H1 (cell line): ENCODE results near the gene GRIPAP1. TPM values are rescaled to one million over a fixed set of nuclear protein-coding genes. Genes with fewer than 3 reads are reported as not detected.

Experiments used
- CTCF ChIA-PET: fragments of 300-600 bp; sonication (Branson Sonifier 250); formaldehyde crosslinking; loops from one replicate; lab custom pipeline; 2021; ENCODE audit not compliant: partially characterized antibody; lab: Charles Lee
- POLR2A ChIA-PET: fragments of 300-600 bp; sonication (Branson Sonifier 250); formaldehyde crosslinking; loops from one replicate; lab custom pipeline; 2021; ENCODE audit warnings: inconsistent platforms; ENCODE audit not compliant: partially characterized antibody; lab: Charles Lee
- DNase-seq, 2 experiments: peaks; one replicate each; pipeline versions ENCODE4 v3.0.0 to v3.0.0-alpha.2; 2010 to 2022; ENCODE audit warnings: low spot score in 2 of 2, low read depth in 1 of 2, mixed read lengths in 1 of 2
- FAIRE-seq: peaks from 2 replicates; lab custom pipeline; 2011; peaks lifted over from hg19 to GRCh38; lab: Jason Lieb, UNC
- H2AFZ ChIP-seq: 2 replicates; pipeline ENCODE4 v1.8.1; 2012; ENCODE audit warnings: low read length, inconsistent platforms
- H2AK5ac ChIP-seq: 2 replicates; pipeline ENCODE4 v1.6.1; 2013; ENCODE audit warnings: low read depth, low read length
- H2BK120ac ChIP-seq: replicated peaks from 2 replicates; pipeline ENCODE3; 2013; ENCODE audit warnings: low read depth, low read length, inconsistent platforms
- H2BK12ac ChIP-seq: 2 replicates; pipeline ENCODE4 v1.6.1; 2013; ENCODE audit warnings: low read depth, low read length
- H2BK15ac ChIP-seq: 2 replicates; pipeline ENCODE4 v1.6.1; 2013; ENCODE audit warnings: low read length
- H2BK20ac ChIP-seq: 2 replicates; pipeline ENCODE4 v1.6.1; 2013; ENCODE audit warnings: low read length
- H2BK5ac ChIP-seq: 2 replicates; pipeline ENCODE4 v1.6.1; 2013; ENCODE audit warnings: low read depth, low read length
- H3K14ac ChIP-seq: 2 replicates; pipeline ENCODE4 v1.6.1; 2013; ENCODE audit warnings: inconsistent platforms; ENCODE audit not compliant: insufficient read length
- H3K18ac ChIP-seq: 2 replicates; pipeline ENCODE4 v1.6.1; 2013; ENCODE audit warnings: low read length; ENCODE audit errors: extremely low read depth
- H3K23ac ChIP-seq: 2 replicates; pipeline ENCODE4 v1.6.1; 2013; ENCODE audit warnings: inconsistent platforms; ENCODE audit not compliant: insufficient read length
- H3K23me2 ChIP-seq: 2 replicates; pipeline ENCODE4 v1.6.1; 2013; ENCODE audit warnings: low read depth, low read length
- H3K27ac ChIP-seq: 2 replicates; pipeline ENCODE4 v1.6.1; 2011; ENCODE audit warnings: low read depth, low read length, inconsistent platforms
- H3K27me3 ChIP-seq, 4 experiments: replicated peaks in 1 of 4; 1 replicate in 1 of 4; 2 replicates in 3 of 4; pipeline versions ENCODE4 v1.6.1 to v1.8.1; 2011 to 2013; ENCODE audit warnings: low read length in 3 of 4, mild to moderate bottlenecking in 3 of 4, inconsistent platforms in 2 of 4, mixed read lengths in 2 of 4, moderate library complexity in 1 of 4; ENCODE audit not compliant: control insufficient read depth in 3 of 4, insufficient read depth in 3 of 4; ENCODE audit errors: extremely low read depth in 1 of 4
- H3K36me3 ChIP-seq, 4 experiments: 2 replicates each; pipeline versions ENCODE4 v1.6.1 to v1.8.1; 2011 to 2013; ENCODE audit warnings: mild to moderate bottlenecking in 4 of 4, low read length in 3 of 4, moderate library complexity in 2 of 4, control low read depth in 1 of 4, inconsistent platforms in 1 of 4; ENCODE audit not compliant: insufficient read depth in 4 of 4, control insufficient read depth in 2 of 4
- H3K4ac ChIP-seq: replicated peaks from 2 replicates; pipeline ENCODE3; 2013; ENCODE audit warnings: low read length, low read depth, mixed read lengths, inconsistent platforms; ENCODE audit not compliant: insufficient read length
- H3K4me1 ChIP-seq, 4 experiments: replicated peaks in 1 of 4; 1 replicate in 1 of 4; 2 replicates in 3 of 4; pipeline versions ENCODE4 v1.6.1 to v1.8.1; 2011 to 2013; ENCODE audit warnings: low read length in 3 of 4, inconsistent platforms in 2 of 4, mixed read lengths in 1 of 4; ENCODE audit not compliant: insufficient read depth in 4 of 4, control insufficient read depth in 3 of 4
- H3K4me2 ChIP-seq, 2 experiments: 2 replicates each; pipeline versions ENCODE4 v1.6.1 to v1.8.1; 2011 to 2013; ENCODE audit warnings: low read depth in 2 of 2, low read length in 2 of 2, control low read depth in 1 of 2, inconsistent platforms in 1 of 2, mild to moderate bottlenecking in 1 of 2; ENCODE audit not compliant: insufficient read depth in 1 of 2
- H3K4me3 ChIP-seq, 4 experiments: fragments of 200-600, 300-600 bp in 1 of 4; sonication (generic), shearing (Covaris generic), sonication (Bioruptor Twin) in 1 of 4; 2 replicates each; pipeline versions ENCODE4 v1.5.1 to v1.8.1; 2011 to 2016; ENCODE audit warnings: low read length in 4 of 4, low read depth in 3 of 4, control low read depth in 2 of 4, inconsistent platforms in 2 of 4, mild to moderate bottlenecking in 2 of 4, mixed read lengths in 1 of 4, moderate library complexity in 1 of 4; ENCODE audit not compliant: insufficient read depth in 2 of 4; ENCODE audit errors: extremely low read depth in 1 of 4
- H3K56ac ChIP-seq: replicated peaks from 2 replicates; pipeline ENCODE3; 2013; ENCODE audit warnings: low read depth, mild to moderate bottlenecking, mixed read lengths, low read length, inconsistent platforms; ENCODE audit not compliant: insufficient read length
- H3K79me1 ChIP-seq: 2 replicates; pipeline ENCODE4 v1.6.1; 2013; ENCODE audit warnings: low read depth, low read length, control low read depth
- H3K79me2 ChIP-seq, 2 experiments: 2 replicates each; pipeline versions ENCODE4 v1.6.1 to v1.8.1; 2012 to 2013; ENCODE audit warnings: low read length in 2 of 2, mild to moderate bottlenecking in 2 of 2, inconsistent platforms in 1 of 2; ENCODE audit not compliant: insufficient read depth in 2 of 2, control insufficient read depth in 1 of 2
- H3K9ac ChIP-seq, 4 experiments: replicated peaks in 1 of 4; 1 replicate in 1 of 4; 2 replicates in 3 of 4; pipeline versions ENCODE4 v1.6.1 to v1.8.1; 2011 to 2013; ENCODE audit warnings: low read depth in 3 of 4, low read length in 3 of 4, control low read depth in 2 of 4, mild to moderate bottlenecking in 2 of 4, moderate library complexity in 2 of 4, inconsistent platforms in 1 of 4; ENCODE audit errors: extremely low read depth in 1 of 4
- H3K9me3 ChIP-seq, 2 experiments: 2 replicates each; pipeline versions ENCODE4 v1.6.1 to v1.8.1; 2012 to 2013; ENCODE audit warnings: mild to moderate bottlenecking in 2 of 2, moderate library complexity in 2 of 2, control low read depth in 1 of 2, inconsistent platforms in 1 of 2, low read depth in 1 of 2, low read length in 1 of 2, mixed read lengths in 1 of 2; ENCODE audit not compliant: insufficient read depth in 2 of 2
- H4K20me1 ChIP-seq, 2 experiments: replicated peaks in 1 of 2; 2 replicates each; pipeline versions ENCODE3 to v1.8.1; 2011 to 2013; ENCODE audit warnings: inconsistent platforms in 2 of 2, low read length in 2 of 2, mild to moderate bottlenecking in 1 of 2; ENCODE audit not compliant: insufficient read depth in 2 of 2, control insufficient read depth in 1 of 2
- H4K5ac ChIP-seq: 2 replicates; pipeline ENCODE4 v1.6.1; 2013; ENCODE audit warnings: low read length, low read depth, mixed read lengths, inconsistent platforms; ENCODE audit not compliant: insufficient read length
- H4K8ac ChIP-seq: 2 replicates; pipeline ENCODE4 v1.8.0; 2013; ENCODE audit warnings: mild to moderate bottlenecking, moderate library complexity, low read length, inconsistent platforms; ENCODE audit not compliant: insufficient read depth; ENCODE audit errors: extremely low read depth
- H4K91ac ChIP-seq: replicated peaks from 2 replicates; pipeline ENCODE3; 2013; ENCODE audit warnings: low read length, mixed read lengths, inconsistent platforms; ENCODE audit not compliant: insufficient read length
- PHF8 ChIP-seq: fragments of 200-600 bp; sonication (generic); conservative IDR thresholded peaks from 2 replicates; pipeline ENCODE4 v1.7.1; 2012; ENCODE audit warnings: low read depth, mild to moderate bottlenecking, inconsistent platforms, low read length, moderate library complexity
- SP2 ChIP-seq: IDR thresholded peaks from 2 replicates; pipeline ENCODE4 v1.6.1; 2012; ENCODE audit warnings: mild to moderate bottlenecking, low read length, inconsistent platforms
- TAF1 ChIP-seq: IDR thresholded peaks from 2 replicates; pipeline ENCODE4 v1.6.1; 2011; ENCODE audit warnings: mild to moderate bottlenecking, low read depth, low read length
- WGBS, 2 experiments: shearing (Covaris generic) in 1 of 2; methylation state at CpG; one replicate each; pipeline versions ENCODE4 v1.1.6 to v1.1.7; 2013 to 2015; ENCODE audit warnings: low lambda C conversion rate in 2 of 2, mixed read lengths in 2 of 2, inconsistent platforms in 1 of 2, low coverage in 1 of 2, missing lambda C conversion rate in 1 of 2; ENCODE audit not compliant: insufficient replicate concordance in 2 of 2, insufficient coverage in 1 of 2, insufficient read length in 1 of 2; ENCODE audit errors: extremely low coverage in 1 of 2, missing lambda C conversion rate in 1 of 2; 5-methylcytosine and 5-hydroxymethylcytosine counted together
- polyA plus RNA-seq, 7 experiments: library from polyadenylated mRNA; depleted of rRNA in 3 of 7; stranded (reverse) in 5 of 7; unstranded in 2 of 7; fragments of >200 nt in 5 of 7; fragments of 200-250 nt in 2 of 7; gene quantifications; 1 replicate in 5 of 7; 2 replicates in 1 of 7; 4 replicates in 1 of 7; pipeline versions ENCODE4 v1.2.1 to v1.2.3, GENCODE V29; 2011 to 2013; ENCODE audit warnings: missing spikeins in 2 of 7, mixed read lengths in 2 of 7
- total RNA-seq: library from RNA; stranded (reverse); fragmentation: NEBNext Ultra II Directional; extraction: Animal tissue kit (Norgen Biotek cat#: 25700); gene quantifications from 2 replicates; pipeline ENCODE4 v1.2.1, GENCODE V29; 2021

Gene GRIPAP1
- total and polyA plus RNA-seq, 2 of the 8 experiments (the other 6 are each of a cell fraction or from before 2014, with no cell fraction given), result 21.6 to 55.9 TPM

DNA sequence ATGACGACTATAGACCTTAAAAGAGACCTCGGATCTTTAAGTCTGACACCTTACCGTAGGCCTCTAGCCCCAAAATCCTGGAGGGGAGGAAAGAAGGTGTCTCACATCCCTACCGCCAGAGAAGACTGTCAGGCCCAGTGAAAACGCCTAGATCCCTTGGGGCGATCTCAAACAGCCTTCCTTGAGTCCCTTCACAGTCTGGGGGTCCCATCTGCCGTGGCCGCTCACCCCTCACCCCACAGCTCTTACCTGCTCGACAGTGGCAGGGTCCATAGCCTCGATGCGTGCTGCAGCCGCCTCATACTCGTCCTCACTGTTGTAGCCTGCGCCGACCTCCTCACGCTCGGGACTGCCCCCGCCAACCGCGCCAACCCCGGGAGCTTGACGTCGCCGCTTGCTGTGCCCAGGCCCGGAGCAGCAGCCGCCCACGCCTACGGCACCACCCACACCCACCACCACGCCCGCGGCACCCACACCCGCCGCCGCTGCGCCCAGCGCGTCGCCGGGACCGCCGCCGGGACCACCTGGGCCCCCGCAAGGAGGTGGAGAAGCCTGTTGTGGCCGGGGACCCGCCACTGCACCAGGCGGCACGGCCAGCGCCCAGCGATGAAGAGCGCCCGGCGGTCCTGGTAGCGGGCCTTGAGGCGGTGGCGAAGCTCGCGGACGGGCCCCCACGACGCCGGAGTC, 45.2 kb downstream of the GRIPAP1 start:
- H3K4me3 ChIP-seq, result peak overlapping the region; percentile 75 to 94 (median 86)
- H3K27ac ChIP-seq, result peak overlapping the region; percentile 73
- H3K79me2 ChIP-seq, result peaks cover 16 to 52% of the 10 kb centered on the region in 2 experiments; a peak in 3 of 4 replicates
- peaks cover 7% of the 10 kb centered on the region; the same call in 1 of the 2 replicates for H3K79me1 ChIP-seq
- peaks cover 0 to 7% (median 2%) of the 10 kb centered on the region in 4 experiments; a peak in 4 of 7 replicates for H3K4me1 ChIP-seq
- H3K23me2 ChIP-seq, result peaks cover 4% of the 10 kb centered on the region; the same call in 1 of the 2 replicates
- H4K8ac ChIP-seq, result peak overlapping the region; percentile 57; the same call in 1 of the 2 replicates
- H2BK12ac ChIP-seq, result no peak overlapping the region
- no peak overlapping the region for H3K18ac ChIP-seq
- H4K20me1 ChIP-seq, result peaks cover 0 to 2% of the 10 kb centered on the region in 2 experiments
- no peak overlapping the region for H3K56ac ChIP-seq
- H2AFZ ChIP-seq, result no peak overlapping the region
- H3K9ac ChIP-seq, result peak overlapping the region; percentile 75 to 97 (median 90)
- no peak overlapping the region for H3K4ac ChIP-seq
- WGBS, 2 experiments, result 29% methylated on average over 4 of the region's 61 CpGs; no CpG with 5 or more reads in 1 of the 2 experiments
- no peak overlapping the region for H2AK5ac ChIP-seq
- H2BK120ac ChIP-seq, result no peak overlapping the region
- H3K27me3 ChIP-seq, result no peaks in the 10 kb centered on the region
- H3K14ac ChIP-seq, result no peak overlapping the region
- FAIRE-seq, result no peak
- H2BK5ac ChIP-seq, result no peak overlapping the region
- POLR2A ChIA-PET, result interaction anchor here (0.6 to 6.7 kb wide), 12 partner anchors 11 to 223 kb away, joined by 3 to 70 read pairs (median 4); partner anchors contain the start of genes KCND1, PQBP1 and TIMM17B
- H2BK15ac ChIP-seq, result no peak overlapping the region
- TF ChIP-seq TAF1 (0 out of 2 replicates have a peak, but pooled peaks have one; percentile 5), PHF8 (0 out of 2 replicates have a peak, but pooled peaks have one; percentile 5), SP2 (no peak)
- H3K36me3 ChIP-seq, result peaks cover 0 to 13% (median 6%) of the 10 kb centered on the region in 4 experiments; a peak in 6 of 8 replicates
- no peak for DNase-seq
- H3K4me2 ChIP-seq, result peak overlapping the region; percentile 72 to 90
- CTCF ChIA-PET, result interaction anchor here (2.0 kb wide), 1 partner anchor 8 kb away, joined by 4 read pairs; no protein-coding TSS in a partner anchor
- H4K91ac ChIP-seq, result no peak overlapping the region
- H3K9me3 ChIP-seq, result no peaks in the 10 kb centered on the region
- H3K23ac ChIP-seq, result no peak overlapping the region
- H2BK20ac ChIP-seq, result no peak overlapping the region
- H4K5ac ChIP-seq, result no peak overlapping the region
